ENCODE measurements around the gene DNAJB13. TPM values are rescaled to one million over a fixed set of nuclear protein-coding genes. Genes with fewer than 3 reads are reported as not detected.

DNAJB13 gene
- total and polyA plus RNA-seq, 10 of the 15 experiments (the other 5 are each of a cell fraction or from before 2014, with no cell fraction given): 0.07 to 0.76 (median 0.15) TPM; not detected in 7

- Histone ChIP-seq H4K20me1 (ENCODE audit: control insufficient read depth, insufficient read depth) (no peaks in the 10 kb centered on the region), H3K4me1 (ENCODE audit: control insufficient read depth, insufficient read depth, low read length) (no peaks in the 10 kb centered on the region), H3K4me3 (no peak overlapping the region), H3K27ac (ENCODE audit: control insufficient read depth, insufficient read depth) (no peak overlapping the region), H3K27me3 (replicated peaks in 1 of 2; ENCODE audit: control insufficient read depth in 2 of 2, insufficient read depth in 2 of 2, low read length in 1 of 2) (no peaks in the 10 kb centered on the region), H3K79me2 (ENCODE audit: control insufficient read depth, insufficient read depth, low read length) (no peaks in the 10 kb centered on the region), H3K36me3 (ENCODE audit: control insufficient read depth in 2 of 2, insufficient read depth in 2 of 2, low read length in 1 of 2) (peaks cover 0 to 9% of the 10 kb centered on the region in 2 experiments; a peak in 1 of 4 replicates), H3K9me3 (replicated peaks; ENCODE audit: control insufficient read depth, insufficient read depth, low read length) (no peaks in the 10 kb centered on the region; the same call in 2 of the 3 replicates), H2AFZ (ENCODE audit: control insufficient read depth, low read depth, low read length) (no peak overlapping the region), H3K4me2 (ENCODE audit: control insufficient read depth, insufficient read depth) (no peak overlapping the region), H3K9ac (ENCODE audit: control insufficient read depth, insufficient read depth, low read length) (no peak overlapping the region)
- ATAC-seq: no peak
- in situ Hi-C loops (cut with MboI): no loop called here
- BruUV-seq (replicated peaks): no TSS peak
- intact Hi-C loops (cut with micrococcal nuclease; ENCODE audit: unreplicated experiment): no loop called here
- FAIRE-seq: no peak
- DNase-seq (ENCODE audit: low read depth, low spot score): no peak
- POLR2A ChIA-PET: interaction anchor here (0.6 kb wide), 1 partner anchor 217 kb away, joined by 3 read pairs; no protein-coding TSS in a partner anchor
- TF ChIP-seq BACH1 (IDR thresholded peaks at IDR 0.05; ENCODE audit: borderline replicate concordance): no peak
- TF ChIP-seq ZNF687 (IDR thresholded peaks at IDR 0.05): no peak
- TF ChIP-seq ZNF622 (IDR thresholded peaks at IDR 0.05): no peak
- no peak for TF ChIP-seq STAT1 (conservative IDR thresholded peaks at IDR 0.05)
- no peak for TF ChIP-seq JUND (IDR thresholded peaks at IDR 0.05; ENCODE audit: low read depth, low read length)
- no peak for TF ChIP-seq SMAD5 (IDR thresholded peaks at IDR 0.05; ENCODE audit: low read depth)
- TF ChIP-seq ZNF592 (IDR thresholded peaks at IDR 0.05): no peak
- RAD21 ChIA-PET (ENCODE audit: unreplicated experiment): no interaction called here
- 74% methylated on average over 4 of the region's 4 CpGs for WGBS (ENCODE audit: insufficient coverage, insufficient replicate concordance, low lambda C conversion rate, missing lambda C conversion rate)
- CTCF ChIA-PET: no interaction called here
- SMC1A ChIA-PET (ENCODE audit: uncharacterized antibody, unreplicated experiment): interaction anchor here (0.7 kb wide), 1 partner anchor 10 kb away, joined by 3 read pairs; no protein-coding TSS in a partner anchor
Observed at GRCh38 chr11:73939096-73939495, 11.7 kb upstream of the DNAJB13 start.

Data from GM12878 (cell line).